HL-60/S4 (cell line): Measurements from ENCODE around the gene IGF2BP1.
"Not testable (repeated sequence)": the region's sequence is repeated elsewhere in the genome, so short reads cannot be mapped to it uniquely, and the experiment has no call there.

Experiments used
- in situ Hi-C: fragments of 300-500 bp; cut with MboI; formaldehyde crosslinking; loops from 2 replicates; pipeline ENCODE4 v1.14.3; 2022; ENCODE audit warnings: low sequenced_read_pairs

Gene IGF2BP1

GRCh38 chr17:49051269-49051668, 54.1 kb downstream of the IGF2BP1 start:
- in situ Hi-C loops = no loop called here

GRCh38 chr17:49053171-49053829, 56.1 kb downstream of the IGF2BP1 start:
- in situ Hi-C loops = no loop called here

GRCh38 chr17:49054342-49055092, 57.3 kb downstream of the IGF2BP1 start:
- in situ Hi-C loops = no loop called here

GRCh38 chr17:49055181-49055927, 58.2 kb downstream of the IGF2BP1 start:
- in situ Hi-C loops = no loop called here

GRCh38 chr17:49061524-49061943, 64.3 kb downstream of the IGF2BP1 start:
- in situ Hi-C loops = no loop called here

- in situ Hi-C loops = no loop called here
Measured at GRCh38 chr17:49063652-49064051, 66.5 kb downstream of the IGF2BP1 start.

GRCh38 chr17:49067163-49067562, 70.0 kb downstream of the IGF2BP1 start:
- in situ Hi-C loops = no loop called here

GRCh38 chr17:49069585-49070273, 72.5 kb downstream of the IGF2BP1 start:
- in situ Hi-C loops = no loop called here

- in situ Hi-C loops = no loop called here
Measured at GRCh38 chr17:49071106-49071505, 73.9 kb downstream of the IGF2BP1 start.

GRCh38 chr17:49074851-49075540, 77.8 kb downstream of the IGF2BP1 start:
- in situ Hi-C loops = no loop called here

GRCh38 chr17:49076573-49077384, 79.6 kb downstream of the IGF2BP1 start:
- in situ Hi-C loops = no loop called here

- in situ Hi-C loops = no loop called here
Measured at GRCh38 chr17:49078248-49078647, 81.1 kb downstream of the IGF2BP1 start.

GRCh38 chr17:49079840-49080663, 82.9 kb downstream of the IGF2BP1 start:
- in situ Hi-C loops = no loop called here

- in situ Hi-C loops = no loop called here
Measured at GRCh38 chr17:49082231-49082630, 85.0 kb downstream of the IGF2BP1 start.

GRCh38 chr17:49085046-49085445, 87.9 kb downstream of the IGF2BP1 start:
- in situ Hi-C loops = not testable (repeated sequence)

GRCh38 chr17:49085565-49086315, 88.6 kb downstream of the IGF2BP1 start:
- in situ Hi-C loops = no loop called here

- in situ Hi-C loops = no loop called here
Measured at GRCh38 chr17:49086316-49086605, 89.1 kb downstream of the IGF2BP1 start.

- in situ Hi-C loops = no loop called here
Measured at GRCh38 chr17:49086649-49087048, 89.5 kb downstream of the IGF2BP1 start.
